Adipocyte (in vitro differentiated cells): ENCODE results near the gene CENPH.
"Not testable (repeated sequence)": the region's sequence is repeated elsewhere in the genome, so short reads cannot be mapped to it uniquely, and the experiment has no call there.

Source experiments
- DNase-seq: peaks from one replicate; pipeline ENCODE4 v3.0.0-alpha.2; 2015; ENCODE audit warnings: low read depth
- H3K27me3 ChIP-seq: replicated peaks from 2 replicates; pipeline ENCODE4 v1.7.0; 2013; ENCODE audit warnings: mild to moderate bottlenecking, low read length, moderate library complexity; ENCODE audit not compliant: control insufficient read depth, insufficient read depth
- H3K36me3 ChIP-seq: 2 replicates; pipeline ENCODE4 v1.7.0; 2013; ENCODE audit warnings: low read length, mild to moderate bottlenecking, moderate library complexity; ENCODE audit not compliant: control insufficient read depth, insufficient read depth, severe bottlenecking
- H3K4me1 ChIP-seq: 2 replicates; pipeline ENCODE4 v1.7.0; 2013; ENCODE audit warnings: mild to moderate bottlenecking, low read length, moderate library complexity; ENCODE audit not compliant: control insufficient read depth, insufficient read depth
- H3K4me3 ChIP-seq: 2 replicates; pipeline ENCODE4 v1.7.0; 2013; ENCODE audit warnings: mild to moderate bottlenecking, low read length, moderate library complexity
- H3K9ac ChIP-seq: 2 replicates; pipeline ENCODE4 v1.7.0; 2013; ENCODE audit warnings: mild to moderate bottlenecking, low read length, moderate library complexity
- H3K9me3 ChIP-seq: 2 replicates; pipeline ENCODE4 v1.7.0; 2013; ENCODE audit warnings: mild to moderate bottlenecking, low read length, moderate library complexity; ENCODE audit not compliant: control insufficient read depth

The CENPH gene

DNA sequence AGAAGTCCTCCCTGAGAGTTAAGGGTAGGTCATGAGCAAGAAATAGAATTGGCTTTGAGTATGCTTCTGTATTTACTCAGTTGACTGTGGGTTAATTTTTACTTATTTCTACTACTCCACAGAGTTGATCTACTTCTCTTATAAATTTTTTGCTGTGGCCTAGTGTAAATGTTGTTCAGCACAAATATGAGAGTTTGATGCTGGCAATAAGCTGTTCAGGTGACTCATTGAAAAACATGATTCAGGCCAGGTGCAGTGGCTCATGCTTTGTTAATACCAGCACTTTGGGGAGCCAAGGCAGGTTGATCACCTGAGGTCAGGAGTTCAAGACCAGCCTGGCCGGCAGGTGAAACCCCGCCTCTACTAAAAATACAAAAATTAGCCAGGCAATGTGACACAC is 40.8 kb downstream of the CENPH start:
- Histone ChIP-seq H3K9ac (no peak overlapping the region), H3K9me3 (no peaks in the 10 kb centered on the region), H3K36me3 (peaks cover 30% of the 10 kb centered on the region), H3K4me3 (no peak overlapping the region), H3K27me3 (no peaks in the 10 kb centered on the region), H3K4me1 (peaks cover 5% of the 10 kb centered on the region)
- no peak for DNase-seq

DNA sequence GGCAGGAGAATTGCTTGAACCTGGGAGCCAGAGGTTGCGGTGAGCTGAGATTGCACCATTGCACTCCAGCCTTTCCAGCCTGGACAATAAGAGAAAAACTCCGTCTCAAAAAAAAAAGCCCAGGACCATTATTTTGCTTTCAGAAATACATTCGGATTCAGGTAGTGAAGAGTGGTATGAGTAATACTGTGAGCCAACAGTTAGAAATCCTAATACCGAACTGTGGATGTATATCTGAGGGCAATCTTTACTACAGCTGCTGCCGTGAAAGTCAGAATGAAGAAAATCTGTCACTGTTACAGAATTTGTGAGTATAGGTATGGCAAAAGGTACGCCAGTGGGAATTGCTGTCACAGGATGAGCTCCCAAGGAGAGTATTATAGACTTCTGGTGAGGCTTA is 41.9 kb downstream of the CENPH start:
- Histone ChIP-seq H3K4me3 (no peak overlapping the region), H3K27me3 (no peaks in the 10 kb centered on the region), H3K4me1 (peaks cover 13% of the 10 kb centered on the region), H3K9me3 (no peaks in the 10 kb centered on the region), H3K9ac (no peak overlapping the region), H3K36me3 (peaks cover 26% of the 10 kb centered on the region)
- no peak for DNase-seq

DNA sequence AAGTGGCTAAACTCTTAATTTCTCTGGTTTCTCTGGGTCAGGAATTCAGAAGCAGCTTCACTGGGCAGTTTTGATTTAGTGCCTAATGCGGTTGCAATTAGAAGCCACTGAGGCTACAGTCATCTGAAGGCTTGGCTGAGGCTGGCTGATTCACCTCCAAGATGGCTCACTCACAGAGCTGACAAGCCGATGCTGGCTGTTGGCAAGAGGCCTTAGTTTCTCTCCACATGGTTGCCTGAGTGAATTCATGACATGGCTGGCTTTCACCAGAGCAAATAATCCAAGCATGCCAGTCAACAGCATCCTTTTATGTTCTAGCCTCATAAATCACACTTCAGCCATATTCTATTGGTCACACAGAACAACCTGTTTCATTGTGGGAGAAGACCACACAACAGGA is 42.5 kb downstream of the CENPH start:
- no peak for DNase-seq
- no peaks in the 10 kb centered on the region for H3K9me3 ChIP-seq
- H3K27me3 ChIP-seq: no peaks in the 10 kb centered on the region
- no peak overlapping the region for H3K9ac ChIP-seq
- H3K36me3 ChIP-seq: peaks cover 26% of the 10 kb centered on the region
- H3K4me3 ChIP-seq: no peak overlapping the region
- peaks cover 13% of the 10 kb centered on the region for H3K4me1 ChIP-seq

DNA sequence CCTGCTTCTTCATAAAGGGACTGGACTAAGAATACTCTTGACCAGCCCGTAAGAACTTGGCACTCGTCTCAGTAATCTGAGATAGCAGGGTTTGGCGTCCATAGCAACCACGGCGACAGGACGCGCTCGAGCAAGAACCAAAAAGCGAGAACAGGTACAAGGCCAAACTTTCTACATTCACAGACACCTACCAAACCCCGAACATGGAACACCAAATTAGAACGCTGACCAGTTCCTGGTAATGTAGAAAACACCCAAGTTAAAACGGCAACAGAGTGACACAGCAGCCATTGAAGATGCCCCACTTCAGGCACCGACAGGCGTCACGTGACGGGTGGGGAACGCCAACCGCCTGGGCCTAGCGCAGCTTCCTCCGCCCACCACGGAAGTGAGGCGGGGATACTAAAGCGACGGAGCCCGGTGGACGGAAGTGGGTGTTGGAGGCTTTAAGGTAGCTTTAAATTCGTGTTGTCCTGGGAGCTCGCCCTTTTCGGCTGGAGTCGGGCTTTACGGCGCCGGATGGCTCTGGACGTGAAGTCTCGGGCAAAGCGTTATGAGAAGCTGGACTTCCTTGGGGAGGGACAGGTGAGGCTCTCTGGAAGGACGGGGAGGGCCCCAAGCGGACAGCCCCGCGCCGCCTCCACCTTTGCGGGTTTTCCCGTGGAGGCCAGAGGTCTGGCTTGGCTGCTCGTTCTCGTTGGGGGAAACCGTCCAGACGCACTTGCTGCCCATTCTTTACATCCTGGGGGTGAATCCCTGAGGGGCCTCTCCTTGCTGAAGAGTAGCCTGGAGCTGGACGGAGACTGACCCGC is 45.3 kb downstream of the CENPH start, which contains the start of gene CDK7:
Gene CDK7 (plus strand): TSS at position 430 of the 812 bp plus-strand sequence. CDS start 90 bp downstream, at position 520.
- Histone ChIP-seq H3K27me3 (no peaks in the 10 kb centered on the region), H3K9ac (peak within 1 kb of the TSS; percentile 93), H3K36me3 (peaks cover 19% of the 10 kb centered on the region), H3K4me3 (peak within 1 kb of the TSS; percentile 89), H3K9me3 (no peaks in the 10 kb centered on the region), H3K4me1 (peaks cover 40% of the 10 kb centered on the region)
- peak; percentile 98 for DNase-seq

DNA sequence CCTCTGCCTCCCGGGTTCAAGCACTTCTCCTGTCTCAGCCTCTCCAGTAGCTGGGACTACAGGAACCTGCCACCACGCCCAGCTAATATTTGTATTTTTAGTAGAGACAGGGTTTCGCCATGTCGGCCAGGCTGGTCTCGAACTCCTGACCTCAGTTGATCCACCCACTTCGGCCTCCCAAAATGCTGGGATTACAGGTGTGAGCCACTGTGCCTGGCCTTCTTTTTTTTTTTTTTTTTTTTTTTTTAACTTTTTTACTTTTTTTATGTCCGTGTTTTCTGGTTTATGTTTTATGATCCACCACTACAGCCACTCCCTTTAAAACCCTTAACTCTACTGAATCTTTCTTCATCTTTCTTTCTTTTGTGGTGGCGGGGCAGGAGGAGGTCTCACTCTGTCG is 47.4 kb downstream of the CENPH start:
- not testable (repeated sequence) for H3K27me3 ChIP-seq, H3K4me3 ChIP-seq, DNase-seq, H3K9ac ChIP-seq, H3K9me3 ChIP-seq
- peaks cover 45% of the 10 kb centered on the region for H3K4me1 ChIP-seq
- H3K36me3 ChIP-seq: peaks cover 20% of the 10 kb centered on the region

DNA sequence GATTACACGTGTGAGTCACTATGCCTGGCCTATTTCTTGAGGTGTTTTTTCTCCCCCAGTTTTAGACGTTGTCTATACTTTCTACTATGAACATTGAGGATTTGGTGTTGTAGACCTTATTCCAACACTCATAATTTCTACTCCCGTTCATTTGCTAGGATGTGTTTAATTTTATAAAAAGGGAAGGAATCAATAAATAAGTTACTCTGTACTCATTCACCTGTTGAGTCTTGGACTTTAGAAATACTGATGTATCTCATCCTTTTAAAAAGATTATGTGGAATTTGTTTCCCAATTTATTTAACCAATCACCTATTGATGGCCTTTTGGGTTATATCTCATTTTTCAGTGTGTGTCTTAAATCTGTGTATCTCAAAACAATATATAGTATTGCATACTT is 48.5 kb downstream of the CENPH start:
- peaks cover 20% of the 10 kb centered on the region for H3K36me3 ChIP-seq
- H3K9ac ChIP-seq: no peak overlapping the region
- DNase-seq: no peak
- H3K27me3 ChIP-seq: no peaks in the 10 kb centered on the region
- peaks cover 45% of the 10 kb centered on the region for H3K4me1 ChIP-seq
- no peak overlapping the region for H3K4me3 ChIP-seq
- no peaks in the 10 kb centered on the region for H3K9me3 ChIP-seq

DNA sequence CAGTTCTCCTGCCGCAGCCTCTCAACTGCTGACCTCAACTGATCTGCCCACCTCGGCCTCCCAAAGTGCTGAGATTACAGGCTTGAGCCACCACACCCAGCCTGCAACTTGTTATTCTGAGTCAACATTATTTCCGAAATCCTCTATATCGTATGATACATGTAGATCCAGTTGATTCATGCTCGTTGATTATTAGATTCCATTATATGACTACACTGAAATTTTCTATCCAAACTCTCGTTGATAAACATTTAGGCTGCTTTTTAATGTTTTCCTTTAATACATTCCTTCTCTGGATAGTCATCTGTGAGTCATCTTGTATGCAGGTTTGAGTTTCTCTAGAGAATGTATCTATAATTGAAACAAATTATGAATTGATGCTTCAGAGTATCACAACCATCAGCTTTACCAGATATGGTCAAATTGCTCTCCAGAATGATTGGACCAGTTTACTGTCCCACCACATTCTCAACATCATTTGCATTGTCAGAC is 49.4 kb downstream of the CENPH start:
- Histone ChIP-seq H3K9me3 (no peaks in the 10 kb centered on the region), H3K9ac (peak overlapping the region; percentile 19), H3K27me3 (no peaks in the 10 kb centered on the region), H3K36me3 (peaks cover 20% of the 10 kb centered on the region), H3K4me1 (peaks cover 45% of the 10 kb centered on the region), H3K4me3 (no peak overlapping the region)
- DNase-seq: peak; percentile 73

DNA sequence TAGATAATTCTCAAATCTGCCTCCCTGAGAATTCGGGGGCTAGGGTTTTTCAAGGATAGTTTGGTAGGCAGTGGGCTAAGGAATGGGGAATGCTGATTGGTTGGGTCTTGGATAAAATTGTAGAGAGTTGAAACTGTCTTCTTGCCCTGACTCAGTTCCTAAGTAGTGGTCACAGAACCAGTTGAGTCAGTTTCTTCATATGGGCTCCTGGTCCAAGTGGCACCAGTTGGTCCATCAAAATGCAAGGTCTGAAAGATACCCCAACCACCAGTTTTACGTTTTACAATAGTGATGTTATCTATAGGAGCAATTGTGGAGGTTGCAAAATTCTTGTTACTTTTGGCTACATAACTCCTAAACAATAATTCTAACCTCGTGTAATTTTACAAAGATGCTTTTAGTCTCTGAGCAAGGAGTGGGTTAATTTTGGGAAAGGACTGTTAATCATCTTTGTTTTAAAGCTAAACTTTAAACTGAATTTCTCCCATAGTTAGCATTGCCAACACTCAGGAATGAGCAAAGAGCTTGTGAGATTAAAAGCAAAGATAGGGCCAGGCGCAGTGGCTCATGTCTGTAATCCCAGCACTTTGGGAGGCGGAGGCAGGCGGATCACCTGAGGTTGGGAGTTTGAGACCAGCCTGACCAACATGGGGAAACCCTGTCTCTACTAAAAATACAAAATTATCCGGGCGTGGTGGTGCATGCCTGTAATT is 53.0 kb downstream of the CENPH start:
- Histone ChIP-seq H3K9me3 (no peaks in the 10 kb centered on the region), H3K4me3 (no peak overlapping the region), H3K9ac (no peak overlapping the region), H3K4me1 (peaks cover 28% of the 10 kb centered on the region), H3K27me3 (no peaks in the 10 kb centered on the region), H3K36me3 (peaks cover 15% of the 10 kb centered on the region)
- DNase-seq: no peak

DNA sequence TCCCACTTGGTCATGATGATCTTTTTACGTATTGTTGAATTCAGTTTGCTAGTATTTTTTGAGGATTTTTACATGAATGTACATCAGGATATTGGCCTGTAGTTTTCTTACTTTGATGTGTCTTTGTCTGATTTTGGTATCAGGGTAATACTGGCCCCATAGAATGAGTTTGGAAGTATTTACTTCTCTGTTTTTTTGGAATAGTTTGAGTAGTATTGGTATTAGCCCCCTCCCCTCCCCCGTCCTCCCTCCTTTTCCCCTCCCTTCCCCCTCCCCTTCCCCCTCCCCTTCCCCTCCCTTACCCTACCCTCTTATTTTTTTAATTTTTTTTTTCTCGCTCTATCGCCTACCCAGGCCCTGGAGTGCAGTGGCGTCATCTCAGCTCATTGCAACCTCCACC is 55.6 kb downstream of the CENPH start:
- no peaks in the 10 kb centered on the region for H3K27me3 ChIP-seq
- H3K4me1 ChIP-seq: peaks cover 2% of the 10 kb centered on the region
- H3K9me3 ChIP-seq: no peaks in the 10 kb centered on the region
- H3K9ac ChIP-seq: no peak overlapping the region
- H3K36me3 ChIP-seq: peaks cover 8% of the 10 kb centered on the region
- DNase-seq: no peak
- H3K4me3 ChIP-seq: no peak overlapping the region

DNA sequence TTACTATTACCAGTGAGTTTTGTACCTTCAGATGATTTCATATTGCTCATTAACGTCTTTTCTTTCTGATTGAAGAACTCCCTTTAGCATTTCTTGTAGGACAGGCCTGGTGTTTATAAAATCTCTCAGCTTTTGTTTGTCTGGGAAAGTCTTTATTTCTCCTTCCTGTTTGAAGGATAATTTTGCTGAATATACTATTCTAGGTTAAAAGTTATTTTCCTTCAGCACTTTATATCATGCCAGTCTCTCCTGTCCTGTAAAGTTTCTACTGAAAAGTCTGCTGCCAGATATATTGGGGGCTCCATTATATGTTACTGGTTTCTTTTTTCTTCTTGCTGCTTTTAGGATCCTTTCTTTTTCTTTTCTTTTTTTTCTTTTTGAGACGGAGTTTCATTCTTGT is 58.6 kb downstream of the CENPH start:
- DNase-seq: no peak
- no peak overlapping the region for H3K9ac ChIP-seq
- no peaks in the 10 kb centered on the region for H3K9me3 ChIP-seq
- H3K4me1 ChIP-seq: peaks cover 6% of the 10 kb centered on the region
- H3K27me3 ChIP-seq: no peaks in the 10 kb centered on the region
- H3K4me3 ChIP-seq: no peak overlapping the region
- H3K36me3 ChIP-seq: no peaks in the 10 kb centered on the region

DNA sequence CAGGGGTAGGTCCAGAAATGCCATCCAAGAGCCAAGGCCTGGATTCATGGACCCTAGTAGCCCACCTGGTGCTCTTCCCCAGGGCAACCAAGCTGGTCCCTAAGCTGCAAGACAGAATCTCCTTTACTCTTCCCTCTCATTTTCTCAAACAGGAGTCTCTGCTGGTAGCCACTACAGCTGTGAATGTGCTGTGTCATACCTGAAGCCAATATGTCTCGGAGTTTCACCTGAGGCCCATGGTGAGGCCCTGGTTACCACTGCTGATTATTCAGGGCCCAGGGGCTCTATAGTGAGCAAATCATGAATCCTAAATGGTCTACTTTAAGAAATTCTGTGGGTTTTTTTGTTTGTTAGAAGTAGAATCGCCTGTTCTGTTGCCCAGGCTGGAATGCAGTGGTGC is 61.2 kb downstream of the CENPH start:
- no peak for DNase-seq
- Histone ChIP-seq H3K27me3 (no peaks in the 10 kb centered on the region), H3K9ac (no peak overlapping the region), H3K9me3 (no peaks in the 10 kb centered on the region), H3K4me1 (peaks cover 6% of the 10 kb centered on the region), H3K4me3 (no peak overlapping the region), H3K36me3 (peaks cover 5% of the 10 kb centered on the region)
